ENCODE data around the gene RTN4IP1.

GRCh38 chr6:106617857-106618256 is 11.4 kb downstream of the RTN4IP1 start:
- TF ChIP-seq CTCF (IDR thresholded peaks at IDR 0.05) = no peak
- no peak for TF ChIP-seq MLX (CRISPR knock-in tag; IDR thresholded peaks at IDR 0.05)
- TF ChIP-seq FOXJ3 (CRISPR knock-in tag; IDR thresholded peaks at IDR 0.05; ENCODE audit: borderline replicate concordance) = no peak
- TF ChIP-seq CREB1 (CRISPR knock-in tag; IDR thresholded peaks at IDR 0.05) = no peak
- TF ChIP-seq NFE2L1 (CRISPR knock-in tag; IDR thresholded peaks at IDR 0.05) = no peak
- no peak for TF ChIP-seq ATF3 (CRISPR knock-in tag; conservative IDR thresholded peaks at IDR 0.05)
- no peak for TF ChIP-seq ZNF263 (CRISPR knock-in tag; IDR thresholded peaks at IDR 0.05; ENCODE audit: low read depth)
- no peak for TF ChIP-seq FOXP1 (CRISPR knock-in tag; IDR thresholded peaks at IDR 0.05; ENCODE audit: borderline replicate concordance)
- no peak for TF ChIP-seq CBFB (CRISPR knock-in tag; IDR thresholded peaks at IDR 0.05; ENCODE audit: low read depth)
- no peak for TF ChIP-seq JUN (CRISPR knock-in tag; IDR thresholded peaks at IDR 0.05)

All from WTC11 (cell line).